ENCODE data around the gene OCA2.

Gene OCA2

DNA sequence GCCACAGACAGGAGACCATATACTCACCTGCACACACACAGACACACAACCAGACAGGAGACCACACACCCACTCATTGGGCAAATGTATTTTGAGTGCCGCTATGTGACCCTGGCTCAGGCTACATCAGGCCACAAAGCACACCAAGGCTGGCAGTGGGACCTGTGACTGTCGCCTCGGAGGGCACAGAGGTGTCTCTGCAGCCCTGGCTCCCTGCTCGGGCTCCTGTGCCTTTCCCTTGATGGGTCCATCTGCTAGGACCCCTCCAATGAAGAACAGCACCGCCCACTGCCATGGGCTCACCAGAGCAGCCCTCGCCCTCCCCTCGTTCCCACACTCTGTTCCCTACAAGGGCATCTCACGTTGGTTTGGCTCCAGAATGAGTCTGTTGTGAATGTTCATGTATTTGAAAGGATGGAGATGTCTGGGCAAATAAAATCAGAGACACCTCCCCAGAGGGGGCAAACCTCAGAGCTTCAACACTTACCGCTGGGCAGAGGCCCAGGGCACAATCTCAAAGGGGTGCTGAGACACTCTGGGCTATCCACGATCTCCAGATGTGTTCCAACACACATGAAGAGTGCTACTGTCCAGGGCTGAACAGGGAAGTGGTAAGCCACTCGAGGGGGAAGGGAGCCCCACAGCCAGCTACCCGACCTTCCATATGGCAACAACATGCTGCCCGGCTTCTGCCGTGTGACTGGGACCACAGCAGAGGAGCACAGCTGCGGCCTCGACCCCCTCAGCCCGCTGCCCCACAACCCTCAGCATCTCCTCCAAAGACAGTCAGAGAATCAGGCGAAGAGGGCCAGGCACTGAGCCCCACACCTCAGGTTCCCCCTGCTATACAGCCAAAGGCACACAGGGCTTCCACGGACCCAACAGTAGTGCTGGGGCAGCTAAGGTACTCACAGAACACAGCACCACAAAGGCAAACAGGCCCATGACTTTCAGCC is 74.9 kb downstream of the OCA2 start:
- no peak overlapping the region for H3K4me3 ChIP-seq (ENCODE audit: low read depth, low read length)
- TF ChIP-seq, protein P1, sequence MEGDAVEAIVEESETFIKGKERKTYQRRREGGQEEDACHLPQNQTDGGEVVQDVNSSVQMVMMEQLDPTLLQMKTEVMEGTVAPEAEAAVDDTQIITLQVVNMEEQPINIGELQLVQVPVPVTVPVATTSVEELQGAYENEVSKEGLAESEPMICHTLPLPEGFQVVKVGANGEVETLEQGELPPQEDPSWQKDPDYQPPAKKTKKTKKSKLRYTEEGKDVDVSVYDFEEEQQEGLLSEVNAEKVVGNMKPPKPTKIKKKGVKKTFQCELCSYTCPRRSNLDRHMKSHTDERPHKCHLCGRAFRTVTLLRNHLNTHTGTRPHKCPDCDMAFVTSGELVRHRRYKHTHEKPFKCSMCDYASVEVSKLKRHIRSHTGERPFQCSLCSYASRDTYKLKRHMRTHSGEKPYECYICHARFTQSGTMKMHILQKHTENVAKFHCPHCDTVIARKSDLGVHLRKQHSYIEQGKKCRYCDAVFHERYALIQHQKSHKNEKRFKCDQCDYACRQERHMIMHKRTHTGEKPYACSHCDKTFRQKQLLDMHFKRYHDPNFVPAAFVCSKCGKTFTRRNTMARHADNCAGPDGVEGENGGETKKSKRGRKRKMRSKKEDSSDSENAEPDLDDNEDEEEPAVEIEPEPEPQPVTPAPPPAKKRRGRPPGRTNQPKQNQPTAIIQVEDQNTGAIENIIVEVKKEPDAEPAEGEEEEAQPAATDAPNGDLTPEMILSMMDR (IDR thresholded peaks at IDR 0.05; ENCODE audit: borderline replicate concordance, insufficient read depth, low read depth, low read length): no peak

DNA sequence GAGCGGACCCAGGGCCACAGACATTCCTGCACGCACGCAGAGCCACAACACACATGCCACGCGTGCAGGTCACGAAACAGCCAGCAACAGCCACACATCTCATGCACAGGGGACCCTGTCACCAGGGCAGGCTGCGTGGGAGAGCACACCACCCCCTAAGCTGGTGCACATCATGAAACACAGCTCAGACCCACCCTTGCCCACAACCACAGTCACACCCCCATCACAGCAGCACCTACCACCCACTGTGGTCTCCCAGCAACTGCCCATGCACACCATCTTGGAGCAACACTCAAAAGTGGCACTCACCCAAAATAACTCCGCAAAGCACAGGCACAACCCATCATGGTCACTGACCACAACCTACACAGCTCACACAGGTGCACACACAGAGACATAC is 75.7 kb downstream of the OCA2 start:
- H3K4me3 ChIP-seq (ENCODE audit: low read depth, low read length): no peak overlapping the region
- TF ChIP-seq, protein P1 (IDR thresholded peaks at IDR 0.05; ENCODE audit: borderline replicate concordance, insufficient read depth, low read depth, low read length): no peak

DNA sequence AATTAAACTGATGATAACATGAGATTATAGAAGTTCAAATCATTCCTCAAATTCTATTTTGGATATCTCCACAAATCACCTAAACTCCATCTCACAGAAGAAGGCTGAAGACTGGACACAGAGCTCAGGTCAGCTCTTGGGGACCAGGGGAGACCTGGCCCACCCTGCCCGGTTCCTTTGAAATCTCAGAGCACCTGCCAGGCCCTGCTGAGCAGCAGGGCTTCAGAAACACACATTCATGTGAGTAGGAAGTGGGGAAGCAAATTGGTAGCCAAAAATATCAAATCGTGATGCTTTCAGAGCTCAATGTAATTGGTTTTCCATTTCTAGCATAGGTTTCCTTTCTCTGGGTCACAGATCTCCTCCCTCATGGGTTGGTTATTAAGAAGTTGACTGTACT is 76.2 kb downstream of the OCA2 start:
- TF ChIP-seq, protein P1 (IDR thresholded peaks at IDR 0.05; ENCODE audit: borderline replicate concordance, insufficient read depth, low read depth, low read length): no peak
- H3K4me3 ChIP-seq (ENCODE audit: low read depth, low read length): no peak overlapping the region

DNA sequence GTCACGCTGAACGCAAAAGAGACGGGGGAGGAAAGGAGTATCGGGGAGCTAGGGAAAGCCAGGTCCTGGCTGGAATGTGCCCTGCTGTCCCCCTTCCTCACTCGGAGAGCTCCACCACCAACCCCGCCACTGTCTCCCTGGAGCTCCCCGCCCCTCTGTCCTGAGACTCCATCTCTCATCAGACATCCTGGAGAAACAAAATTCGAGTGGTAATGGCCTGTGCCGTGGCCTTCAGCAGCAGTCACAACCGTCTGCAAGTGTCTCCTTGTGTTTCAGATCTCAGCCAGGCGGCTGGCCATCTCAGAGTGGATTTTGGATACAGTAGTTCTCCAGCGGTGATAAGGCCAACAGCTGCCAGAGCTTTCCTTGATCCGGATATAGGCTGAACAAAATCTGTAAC is 76.9 kb downstream of the OCA2 start:
- H3K4me3 ChIP-seq (ENCODE audit: low read depth, low read length): no peak overlapping the region
- TF ChIP-seq, protein P1 (IDR thresholded peaks at IDR 0.05; ENCODE audit: borderline replicate concordance, insufficient read depth, low read depth, low read length): no peak

DNA sequence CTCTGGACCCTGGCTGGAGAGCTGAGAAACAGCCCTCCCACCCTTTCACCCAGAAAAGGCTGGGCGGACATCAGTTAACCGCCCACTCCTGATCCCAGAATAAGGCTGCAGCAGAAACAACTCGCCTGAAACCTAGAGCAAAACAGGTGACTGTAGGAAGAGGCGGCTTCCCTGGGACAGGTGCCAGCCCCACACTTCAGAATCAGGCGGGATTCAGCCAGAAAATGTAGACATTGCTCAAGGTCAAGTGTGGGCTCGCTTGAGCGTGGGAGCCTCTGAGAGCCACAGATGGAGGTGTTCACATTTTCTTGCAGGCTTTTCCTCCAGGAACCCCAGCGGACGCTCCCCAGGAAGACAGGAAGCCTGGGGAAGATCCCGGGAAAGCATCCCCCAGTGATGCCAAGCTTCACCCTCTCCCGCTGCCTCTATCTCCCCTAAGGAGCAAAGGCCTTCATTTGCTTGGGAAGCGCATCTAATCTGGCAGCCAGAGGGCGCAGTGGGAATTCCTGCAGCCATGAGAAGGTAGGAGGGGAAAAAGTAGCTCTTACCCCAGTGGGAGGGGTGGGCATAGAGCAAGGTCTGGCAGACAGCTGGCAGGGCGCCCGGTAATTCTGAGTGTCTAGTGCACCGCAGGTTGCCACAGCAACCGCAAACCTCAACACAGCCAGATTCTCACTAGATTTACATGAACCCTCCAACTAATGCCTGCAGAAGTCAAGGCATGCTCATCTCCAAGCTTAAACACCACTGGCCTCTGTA is 77.7 kb downstream of the OCA2 start:
- TF ChIP-seq, protein P1 (IDR thresholded peaks at IDR 0.05; ENCODE audit: borderline replicate concordance, insufficient read depth, low read depth, low read length): no peak
- H3K4me3 ChIP-seq (ENCODE audit: low read depth, low read length): no peak overlapping the region

DNA sequence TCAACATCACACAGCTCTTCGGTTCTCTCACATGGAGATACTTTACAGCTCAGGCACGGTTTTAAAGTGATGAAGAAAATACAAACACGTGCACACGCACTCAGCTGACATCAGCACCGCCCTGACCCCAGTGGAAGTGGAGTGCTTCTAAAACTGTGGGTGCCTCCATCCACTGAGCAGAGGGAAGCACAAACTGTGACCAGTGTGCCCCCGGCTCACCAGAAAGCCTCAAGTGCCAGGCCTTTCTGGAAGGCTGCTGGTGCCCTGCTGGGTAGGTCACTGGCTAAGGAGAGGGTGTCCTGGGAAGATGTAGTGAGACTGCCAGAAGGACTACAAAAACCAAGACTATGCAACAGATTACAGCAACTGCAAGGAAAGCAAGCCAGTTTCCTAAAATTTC is 78.5 kb downstream of the OCA2 start:
- no peak overlapping the region for H3K4me3 ChIP-seq (ENCODE audit: low read depth, low read length)
- TF ChIP-seq, protein P1 (IDR thresholded peaks at IDR 0.05; ENCODE audit: borderline replicate concordance, insufficient read depth, low read depth, low read length): no peak
